Measurements from ENCODE around the gene PPP2R5B.

GRCh38 chr11:64885367-64886286 lies 38.9 kb upstream of the PPP2R5B start:
- TF ChIP-seq ELF4 (IDR thresholded peaks at IDR 0.05), result no peak
- TF ChIP-seq NFRKB (IDR thresholded peaks at IDR 0.05), result no peak
- no peak for TF ChIP-seq SP1 (IDR thresholded peaks at IDR 0.05)
- TF ChIP-seq SUZ12 (IDR thresholded peaks at IDR 0.05), result no peak
- no peak for TF ChIP-seq FOXM1 (IDR thresholded peaks at IDR 0.05; ENCODE audit: borderline replicate concordance)
- TF ChIP-seq ARNT (IDR thresholded peaks at IDR 0.05), result no peak
- no peak for TF ChIP-seq FOXK2 (IDR thresholded peaks at IDR 0.05)
- TF ChIP-seq HDGF (IDR thresholded peaks at IDR 0.05; ENCODE audit: borderline replicate concordance), result no peak
- no peak for TF ChIP-seq FOXA1 (IDR thresholded peaks at IDR 0.05)
- TF ChIP-seq PKNOX1 (IDR thresholded peaks at IDR 0.05), result no peak

All from HEK293T (cell line).